K562 (cell line): ENCODE results near the gene CLSTN2.

Experiments
- BCOR ChIP-seq: fragments of 450-650 bp; IDR thresholded peaks from 2 replicates; pipeline ENCODE4 v1.6.1; 2016
- CCAR2 ChIP-seq: fragments of 200-400 bp; formaldehyde crosslinking; IDR thresholded peaks from 2 replicates; pipeline ENCODE4 v1.6.1; 2017; ENCODE audit warnings: mild to moderate bottlenecking, low read depth, low read length
- GTF2F1 ChIP-seq: IDR thresholded peaks from 2 replicates; pipeline ENCODE4 v1.6.1; 2011; ENCODE audit warnings: low read depth, low read length, improper control_type of control experiment
- JUND ChIP-seq, 2 experiments: IDR thresholded peaks; 2 replicates in 1 of 2; 3 replicates in 1 of 2; pipeline ENCODE4 v1.6.1; 2011; ENCODE audit warnings: borderline replicate concordance in 2 of 2, low read depth in 2 of 2, low read length in 2 of 2, improper control_type of control experiment in 1 of 2, missing biosample characterization in 1 of 2, missing genetic modification characterization in 1 of 2, missing genetic modification reagents in 1 of 2
- MAZ ChIP-seq, 2 experiments: fragments of 450-650 bp in 1 of 2; sonication (generic) in 1 of 2; formaldehyde crosslinking; IDR thresholded peaks in 1 of 2; conservative IDR thresholded peaks in 1 of 2; 2 replicates each; pipeline versions ENCODE4 v1.4.0 to v1.5.0; 2020; ENCODE audit warnings: mild to moderate bottlenecking in 1 of 2, missing genetic modification reagents in 1 of 2
- PHF20 ChIP-seq: fragments of 450-650 bp; IDR thresholded peaks from 2 replicates; pipeline ENCODE4 v1.6.1; 2018; ENCODE audit not compliant: partially characterized antibody
- POLR2A ChIP-seq: fragments of 450-650 bp; conservative IDR thresholded peaks from 2 replicates; pipeline ENCODE4 v1.6.1; 2016
- POLR2AphosphoS5 ChIP-seq: IDR thresholded peaks from 2 replicates; pipeline ENCODE4 v1.6.1; 2011; ENCODE audit warnings: mild to moderate bottlenecking, low read depth, low read length, moderate library complexity; ENCODE audit not compliant: control insufficient read depth, insufficient read depth
- SMARCA4 ChIP-seq: fragments of 450-650 bp; IDR thresholded peaks from 2 replicates; pipeline ENCODE4 v1.6.1; 2016
- TCF7L2 ChIP-seq: fragments of 150-350 bp; IDR thresholded peaks from 2 replicates; pipeline ENCODE4 v1.6.1; 2016; ENCODE audit warnings: low read depth, mild to moderate bottlenecking, low read length, moderate library complexity
- ZNF274 ChIP-seq: IDR thresholded peaks from 2 replicates; pipeline ENCODE4 v1.6.1; 2011; ENCODE audit warnings: low read depth, mild to moderate bottlenecking, low read length, moderate library complexity, borderline replicate concordance
- TF ChIP-seq, protein P1 (sequence below), 3 experiments: IDR thresholded peaks in 2 of 3; conservative IDR thresholded peaks in 1 of 3; 2 replicates each; pipeline ENCODE4 v1.5.1; 2011 to 2012; ENCODE audit warnings: low read length in 3 of 3, mild to moderate bottlenecking in 3 of 3, control low read depth in 2 of 3, improper control_type of control experiment in 1 of 3, inconsistent platforms in 1 of 3, low read depth in 1 of 3, mixed read lengths in 1 of 3, moderate library complexity in 1 of 3; ENCODE audit not compliant: insufficient read depth in 2 of 3

DNA sequence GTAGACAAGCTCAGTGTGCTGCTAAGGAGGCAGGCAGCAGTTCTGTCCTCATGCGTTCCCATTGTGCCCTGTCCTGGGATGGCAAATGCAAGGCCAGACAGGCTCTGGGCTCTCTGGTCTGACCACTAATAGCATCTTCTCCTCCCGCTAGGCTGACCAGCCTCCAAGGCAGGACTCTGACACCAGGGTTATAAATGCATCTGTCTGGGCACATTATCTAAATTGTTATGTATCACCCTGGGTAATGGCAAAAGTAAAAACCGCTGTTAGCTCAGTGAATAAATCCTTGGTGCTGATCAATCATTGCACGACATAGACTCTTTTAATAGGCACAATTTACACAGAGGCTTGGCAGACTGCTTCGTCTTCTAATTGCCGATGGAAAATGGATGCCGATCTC, 85.6 kb downstream of the CLSTN2 start:
- TF ChIP-seq PHF20 (no peak), SMARCA4 (no peak), TCF7L2 (no peak), POLR2A (no peak), CCAR2 (no peak), POLR2AphosphoS5 (no peak), ZNF274 (no peak), JUND (IDR thresholded peaks at IDR 0.05; ENCODE audit: borderline replicate concordance, low read depth, low read length) (no peak), JUND (tag; IDR thresholded peaks at IDR 0.05; ENCODE audit: borderline replicate concordance, low read depth, low read length) (no peak), MAZ (CRISPR knock-in tag; conservative IDR thresholded peaks at IDR 0.05 in 1 of 2, IDR thresholded peaks at IDR 0.05 in 1 of 2) (no peak), GTF2F1 (no peak), BCOR (no peak)
- TF ChIP-seq, protein P1, sequence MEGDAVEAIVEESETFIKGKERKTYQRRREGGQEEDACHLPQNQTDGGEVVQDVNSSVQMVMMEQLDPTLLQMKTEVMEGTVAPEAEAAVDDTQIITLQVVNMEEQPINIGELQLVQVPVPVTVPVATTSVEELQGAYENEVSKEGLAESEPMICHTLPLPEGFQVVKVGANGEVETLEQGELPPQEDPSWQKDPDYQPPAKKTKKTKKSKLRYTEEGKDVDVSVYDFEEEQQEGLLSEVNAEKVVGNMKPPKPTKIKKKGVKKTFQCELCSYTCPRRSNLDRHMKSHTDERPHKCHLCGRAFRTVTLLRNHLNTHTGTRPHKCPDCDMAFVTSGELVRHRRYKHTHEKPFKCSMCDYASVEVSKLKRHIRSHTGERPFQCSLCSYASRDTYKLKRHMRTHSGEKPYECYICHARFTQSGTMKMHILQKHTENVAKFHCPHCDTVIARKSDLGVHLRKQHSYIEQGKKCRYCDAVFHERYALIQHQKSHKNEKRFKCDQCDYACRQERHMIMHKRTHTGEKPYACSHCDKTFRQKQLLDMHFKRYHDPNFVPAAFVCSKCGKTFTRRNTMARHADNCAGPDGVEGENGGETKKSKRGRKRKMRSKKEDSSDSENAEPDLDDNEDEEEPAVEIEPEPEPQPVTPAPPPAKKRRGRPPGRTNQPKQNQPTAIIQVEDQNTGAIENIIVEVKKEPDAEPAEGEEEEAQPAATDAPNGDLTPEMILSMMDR (IDR thresholded peaks at IDR 0.05 in 2 of 3, conservative IDR thresholded peaks at IDR 0.05 in 1 of 3; ENCODE audit: insufficient read depth in 2 of 3, low read depth in 1 of 3, low read length in 3 of 3) = no peak
